ENCODE results near the gene MCC.

- TF ChIP-seq ZFP3 (CRISPR knock-in tag; IDR thresholded peaks at IDR 0.05) (no peak), OSR1 (CRISPR knock-in tag; IDR thresholded peaks at IDR 0.05) (no peak), RARB (CRISPR knock-in tag; IDR thresholded peaks at IDR 0.05) (no peak)
- TF ChIP-seq, protein P1, sequence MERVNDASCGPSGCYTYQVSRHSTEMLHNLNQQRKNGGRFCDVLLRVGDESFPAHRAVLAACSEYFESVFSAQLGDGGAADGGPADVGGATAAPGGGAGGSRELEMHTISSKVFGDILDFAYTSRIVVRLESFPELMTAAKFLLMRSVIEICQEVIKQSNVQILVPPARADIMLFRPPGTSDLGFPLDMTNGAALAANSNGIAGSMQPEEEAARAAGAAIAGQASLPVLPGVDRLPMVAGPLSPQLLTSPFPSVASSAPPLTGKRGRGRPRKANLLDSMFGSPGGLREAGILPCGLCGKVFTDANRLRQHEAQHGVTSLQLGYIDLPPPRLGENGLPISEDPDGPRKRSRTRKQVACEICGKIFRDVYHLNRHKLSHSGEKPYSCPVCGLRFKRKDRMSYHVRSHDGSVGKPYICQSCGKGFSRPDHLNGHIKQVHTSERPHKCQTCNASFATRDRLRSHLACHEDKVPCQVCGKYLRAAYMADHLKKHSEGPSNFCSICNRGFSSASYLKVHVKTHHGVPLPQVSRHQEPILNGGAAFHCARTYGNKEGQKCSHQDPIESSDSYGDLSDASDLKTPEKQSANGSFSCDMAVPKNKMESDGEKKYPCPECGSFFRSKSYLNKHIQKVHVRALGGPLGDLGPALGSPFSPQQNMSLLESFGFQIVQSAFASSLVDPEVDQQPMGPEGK (CRISPR knock-in tag; IDR thresholded peaks at IDR 0.05; ENCODE audit: borderline replicate concordance) = no peak
Measured at GRCh38 chr5:113099822-113100221, 388.4 kb downstream of the MCC start.
